Measurements from ENCODE around the gene RBMY1F.
"Not testable (repeated sequence)": the region's sequence is repeated elsewhere in the genome, so short reads cannot be mapped to it uniquely, and the experiment has no call there.

Gene RBMY1F

DNA sequence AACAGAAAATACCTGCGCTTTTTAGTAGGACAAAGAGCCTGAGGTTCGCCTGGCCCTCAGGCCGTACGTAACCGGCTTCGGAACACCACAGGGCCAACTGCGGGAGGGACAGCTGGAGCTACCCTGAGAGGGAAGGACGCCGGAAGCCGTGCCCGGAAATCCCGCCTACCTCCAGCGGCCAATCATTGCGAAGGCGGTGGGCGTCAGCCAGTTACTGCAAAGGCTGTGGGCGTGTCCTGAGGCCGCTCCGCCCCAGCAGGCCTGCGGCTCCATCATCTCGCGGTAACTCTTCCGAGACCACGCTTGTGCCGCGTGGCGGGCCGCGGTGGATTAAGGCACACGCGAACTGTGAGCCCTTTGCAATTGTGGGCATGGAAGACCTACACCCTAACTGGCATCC lies at the start of gene RBMY1F:
TSS of gene RBMY1F (minus strand) at position 101 of the 400 bp plus-strand sequence. CDS start 1,954 bp downstream, outside the sequence.
- H3K27ac ChIP-seq = not testable (repeated sequence)

GRCh38 chrY:22151144-22151543 lies 31.6 kb downstream of the RBMY1F start:
- not testable (repeated sequence) for H3K27ac ChIP-seq

- H3K27ac ChIP-seq = not testable (repeated sequence)
Observed at GRCh38 chrY:22141011-22141695, 41.6 kb downstream of the RBMY1F start.

GRCh38 chrY:22134719-22135118 lies 48.0 kb downstream of the RBMY1F start:
- not testable (repeated sequence) for H3K27ac ChIP-seq

DNA sequence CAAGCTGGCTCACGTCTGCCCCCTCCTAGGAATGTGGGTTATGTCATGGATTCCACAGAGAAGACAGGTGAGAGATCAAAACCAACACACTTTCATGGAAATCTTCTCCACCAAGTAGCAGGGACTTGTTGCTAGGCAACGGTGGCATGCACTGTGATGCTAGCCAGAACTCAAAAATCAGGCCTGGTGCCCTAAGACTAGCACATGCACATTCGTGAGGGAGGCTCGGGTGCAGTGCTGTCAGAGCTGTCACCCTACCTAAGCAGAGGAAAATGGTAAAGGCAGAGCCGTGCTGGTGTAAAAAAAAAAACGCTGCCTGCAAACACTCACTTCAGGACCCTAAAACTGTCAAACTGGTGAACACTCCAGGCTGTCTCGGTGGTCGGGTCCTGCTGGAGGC lies 52.2 kb downstream of the RBMY1F start:
- H3K27ac ChIP-seq = not testable (repeated sequence)
